OCI-LY3 (cell line): ENCODE measurements around the gene PFKFB4.
A peak's percentile ranks its signal among the peaks of the same experiment; 100 is the strongest.

Experiments
- H2AFZ ChIP-seq: fragments of 200-600, 300-600 bp; shearing (Covaris generic); 2 replicates; pipeline ENCODE4 v1.6.0; 2014; ENCODE audit warnings: antibody characterized with exemption, low read depth, low read length
- H3K27ac ChIP-seq: fragments of 200-600, 300-600 bp; sonication (generic); 2 replicates; pipeline ENCODE4 v1.5.1; 2014; ENCODE audit warnings: mild to moderate bottlenecking, low read length, moderate library complexity, mixed read lengths
- H3K27me3 ChIP-seq: fragments of 200-600, 300-600 bp; sonication (generic); 2 replicates; pipeline ENCODE4 v1.6.1; 2014; ENCODE audit warnings: low read depth, low read length, mixed read lengths
- H3K36me3 ChIP-seq: fragments of 200-600, 300-600 bp; sonication (generic); replicated peaks from 2 replicates; pipeline ENCODE3; 2014; ENCODE audit warnings: low read depth, low read length, mixed read lengths
- H3K4me1 ChIP-seq: fragments of 300-600, 200-600 bp; sonication (generic); 2 replicates; pipeline ENCODE4 v1.6.1; 2014; ENCODE audit warnings: low read length, mixed read lengths
- H3K4me2 ChIP-seq: fragments of 200-600, 300-600 bp; sonication (generic); 2 replicates; pipeline ENCODE4 v1.6.1; 2014; ENCODE audit warnings: low read length, mixed read lengths
- H3K4me3 ChIP-seq: fragments of 300-600, 200-600 bp; sonication (generic); 2 replicates; pipeline ENCODE4 v1.5.1; 2014; ENCODE audit warnings: antibody characterized with exemption, mild to moderate bottlenecking, low read length, moderate library complexity
- H3K79me2 ChIP-seq: fragments of 300-600, 200-600 bp; shearing (Covaris generic); 2 replicates; pipeline ENCODE4 v1.6.1; 2014; ENCODE audit warnings: mild to moderate bottlenecking, low read length, mixed read lengths
- H3K9ac ChIP-seq: fragments of 300-600, 200-600 bp; shearing (Covaris generic); 2 replicates; pipeline ENCODE4 v1.6.0; 2014; ENCODE audit warnings: mild to moderate bottlenecking, low read length, moderate library complexity
- H3K9me3 ChIP-seq: fragments of 200-600, 300-600 bp; shearing (Covaris generic); 2 replicates; pipeline ENCODE4 v1.6.1; 2014; ENCODE audit warnings: low read length, mixed read lengths; ENCODE audit not compliant: insufficient read depth
- H4K20me1 ChIP-seq: fragments of 200-600, 300-600 bp; sonication (generic); 2 replicates; pipeline ENCODE4 v1.6.1; 2016; ENCODE audit warnings: low read length, mixed read lengths; ENCODE audit not compliant: insufficient read depth
- CTCF ChIP-seq: fragments of 200-600, 300-600 bp; sonication (generic); IDR thresholded peaks from 2 replicates; pipeline ENCODE4 v1.5.1; 2014; ENCODE audit warnings: antibody characterized with exemption, low read length, low read depth
- EZH2phosphoT487 ChIP-seq: fragments of 200-600 bp; shearing (Covaris generic); IDR thresholded peaks from 2 replicates; pipeline ENCODE4 v1.6.1; 2018; ENCODE audit warnings: antibody characterized with exemption, mixed run types, low read depth

Gene PFKFB4

GRCh38 chr3:48548729-48549705 is 7.6 kb downstream of the PFKFB4 start:
- H3K4me2 ChIP-seq = no peak overlapping the region
- H3K4me1 ChIP-seq = no peaks in the 10 kb centered on the region
- TF ChIP-seq CTCF = peak; percentile 95
- TF ChIP-seq EZH2phosphoT487 = no peak
- no peak overlapping the region for H2AFZ ChIP-seq
- H3K79me2 ChIP-seq = no peaks in the 10 kb centered on the region
- no peaks in the 10 kb centered on the region for H3K27me3 ChIP-seq
- no peak overlapping the region for H3K27ac ChIP-seq
- H4K20me1 ChIP-seq = peaks cover 30% of the 10 kb centered on the region; the same call in 1 of the 2 replicates
- peaks cover 72% of the 10 kb centered on the region for H3K36me3 ChIP-seq
- H3K4me3 ChIP-seq = no peak overlapping the region
- H3K9me3 ChIP-seq = no peaks in the 10 kb centered on the region
- H3K9ac ChIP-seq = no peak overlapping the region

GRCh38 chr3:48548126-48548525 is 8.5 kb downstream of the PFKFB4 start:
- Histone ChIP-seq H3K79me2 (no peaks in the 10 kb centered on the region), H3K4me1 (no peaks in the 10 kb centered on the region), H3K27ac (no peak overlapping the region), H3K4me3 (no peak overlapping the region), H3K4me2 (no peak overlapping the region), H2AFZ (no peak overlapping the region), H3K9me3 (no peaks in the 10 kb centered on the region), H3K9ac (no peak overlapping the region), H4K20me1 (peaks cover 30% of the 10 kb centered on the region; the same call in 1 of the 2 replicates), H3K27me3 (peaks cover 4% of the 10 kb centered on the region; the same call in 1 of the 2 replicates), H3K36me3 (peaks cover 73% of the 10 kb centered on the region)
- no peak for TF ChIP-seq EZH2phosphoT487
- TF ChIP-seq CTCF = no peak

- Histone ChIP-seq H3K27ac (no peak overlapping the region), H3K9ac (no peak overlapping the region), H3K4me3 (no peak overlapping the region), H3K36me3 (peaks cover 74% of the 10 kb centered on the region), H3K27me3 (peaks cover 4% of the 10 kb centered on the region; the same call in 1 of the 2 replicates), H3K4me1 (no peaks in the 10 kb centered on the region), H4K20me1 (peaks cover 17% of the 10 kb centered on the region), H3K4me2 (no peak overlapping the region), H3K9me3 (no peaks in the 10 kb centered on the region), H2AFZ (no peak overlapping the region), H3K79me2 (no peaks in the 10 kb centered on the region)
- TF ChIP-seq EZH2phosphoT487 = no peak
- no peak for TF ChIP-seq CTCF
Observed at GRCh38 chr3:48546203-48546829, 10.3 kb downstream of the PFKFB4 start.

- Histone ChIP-seq H3K9me3 (no peaks in the 10 kb centered on the region), H3K4me3 (no peak overlapping the region), H3K79me2 (no peaks in the 10 kb centered on the region), H3K4me1 (no peaks in the 10 kb centered on the region), H3K4me2 (no peak overlapping the region), H3K27ac (no peak overlapping the region), H3K27me3 (peaks cover 4% of the 10 kb centered on the region; the same call in 1 of the 2 replicates), H2AFZ (no peak overlapping the region), H4K20me1 (peaks cover 7% of the 10 kb centered on the region), H3K36me3 (peaks cover 74% of the 10 kb centered on the region), H3K9ac (no peak overlapping the region)
- TF ChIP-seq CTCF = no peak
- TF ChIP-seq EZH2phosphoT487 = no peak
Observed at GRCh38 chr3:48544141-48544540, 12.5 kb downstream of the PFKFB4 start.
